Activated CD4-positive, alpha-beta memory T cell treated with anti-CD3 and anti-CD28 coated beads for 36 hours (primary cell): Measurements from ENCODE around the gene GRIN3B. TPM values are rescaled to one million over a fixed set of nuclear protein-coding genes. Genes with fewer than 3 reads are reported as not detected.
"Not testable (repeated sequence)": the region's sequence is repeated elsewhere in the genome, so short reads cannot be mapped to it uniquely, and the experiment has no call there.

ENCODE experiments used
- CTCF ChIA-PET: fragments of 350-600 bp; sonication (Branson Sonifier 250); formaldehyde crosslinking; loops from one replicate; lab custom pipeline; 2021; ENCODE audit warnings: antibody characterized with exemption, inconsistent platforms; lab: Charles Lee
- POLR2A ChIA-PET: fragments of 350-600 bp; sonication (Branson Sonifier 250); formaldehyde crosslinking; loops from one replicate; lab custom pipeline; 2021; ENCODE audit warnings: antibody characterized with exemption; lab: Charles Lee
- DNase-seq: peaks from one replicate; pipeline ENCODE4 v3.0.0-alpha.2; 2020
- H3K27ac Mint-ChIP-seq: one replicate; pipeline ENCODE4 v1.8.0; 2021; ENCODE audit warnings: mixed read lengths
- H3K27me3 Mint-ChIP-seq: one replicate; pipeline ENCODE4 v1.8.0; 2021; ENCODE audit warnings: mixed read lengths
- H3K36me3 Mint-ChIP-seq: one replicate; pipeline ENCODE4 v1.8.0; 2021; ENCODE audit warnings: mixed read lengths
- H3K4me1 Mint-ChIP-seq: one replicate; pipeline ENCODE4 v1.8.0; 2021; ENCODE audit warnings: low read depth, mixed read lengths
- H3K4me3 Mint-ChIP-seq: one replicate; pipeline ENCODE4 v1.8.0; 2021; ENCODE audit warnings: mild to moderate bottlenecking, mixed read lengths
- H3K9me3 Mint-ChIP-seq: one replicate; pipeline ENCODE4 v1.8.0; 2021; ENCODE audit warnings: mixed read lengths
- intact Hi-C: fragments of 100-400 bp; cut with micrococcal nuclease; formaldehyde crosslinking; loops from one replicate; pipeline ENCODE4 v1.15.1; 2023
- total RNA-seq, 2 experiments: library from RNA; stranded (reverse); gene quantifications; one replicate each; pipeline ENCODE4 v1.2.3, GENCODE V29; 2021

GRIN3B gene
- total RNA-seq, 2 experiments from 2014 or later = not detected

- peaks cover 9% of the 10 kb centered on the region for H3K36me3 Mint-ChIP-seq
- peaks cover 3% of the 10 kb centered on the region for H3K27me3 Mint-ChIP-seq
- peak overlapping the region; percentile 95 for H3K4me3 Mint-ChIP-seq
- POLR2A ChIA-PET = interaction anchor here (0.6 to 1.6 kb wide), 5 partner anchors 19 to 83 kb away, joined by 3 to 8 read pairs (median 5); partner anchors contain the start of genes ABCA7 and WDR18
- intact Hi-C loops = loop anchor here (2.0 to 5.0 kb wide), 4 partner anchors 19 to 222 kb away; partner anchors contain the start of genes ABCA7, ATP5F1D and GRIN3B
- CTCF ChIA-PET = interaction anchor here (1.2 to 1.4 kb wide), 3 partner anchors 36 to 246 kb away, joined by 5 read pairs; partner anchors contain the start of gene WDR18
- H3K4me1 Mint-ChIP-seq = peaks cover 46% of the 10 kb centered on the region
- H3K27ac Mint-ChIP-seq = peak overlapping the region; percentile 86
- H3K9me3 Mint-ChIP-seq = no peaks in the 10 kb centered on the region
- DNase-seq = peak; percentile 38
Measured at GRCh38 chr19:1019980-1020867, 20.0 kb downstream of the GRIN3B start.

GRCh38 chr19:1020868-1021425 lies 20.7 kb downstream of the GRIN3B start, which contains the start of gene TMEM259:
TSS of gene TMEM259 (minus strand) at chr19:1021123. CDS start at chr19:1020996, 127 bp downstream.
- Mint-ChIP-seq H3K36me3 (peaks cover 9% of the 10 kb centered on the region), H3K27ac (peak within 1 kb of the TSS; percentile 99), H3K9me3 (no peaks in the 10 kb centered on the region), H3K27me3 (peaks cover 3% of the 10 kb centered on the region), H3K4me3 (peak within 1 kb of the TSS; percentile 95), H3K4me1 (peaks cover 43% of the 10 kb centered on the region)
- intact Hi-C loops = loop anchor here (1.0 to 5.0 kb wide), 8 partner anchors 20 to 224 kb away; partner anchors contain the start of genes ABCA7, ATP5F1D, GPX4 and GRIN3B
- ChIA-PET POLR2A (interaction anchor here (0.9 to 1.9 kb wide), 11 partner anchors 9 to 248 kb away, joined by 3 to 9 read pairs (median 5); partner anchors contain the start of genes ABCA7, CIRBP, GPX4 and WDR18), CTCF (interaction anchor here (1.0 to 2.0 kb wide), 5 partner anchors 19 to 246 kb away, joined by 3 to 6 read pairs (median 5); partner anchors contain the start of genes ABCA7 and ARHGAP45)
- DNase-seq = peak; percentile 98

- POLR2A ChIA-PET, H3K27me3 Mint-ChIP-seq, DNase-seq, CTCF ChIA-PET, H3K9me3 Mint-ChIP-seq, H3K27ac Mint-ChIP-seq: not testable (repeated sequence)
- Mint-ChIP-seq H3K36me3 (peaks cover 11% of the 10 kb centered on the region), H3K4me1 (peaks cover 24% of the 10 kb centered on the region), H3K4me3 (peak overlapping the region; percentile 26)
- intact Hi-C loops = loop anchor here (5.0 kb wide), 1 partner anchor 218 kb away; the partner anchor contains the start of gene ATP5F1D
Measured at GRCh38 chr19:1023883-1024188, 23.6 kb downstream of the GRIN3B start.

GRCh38 chr19:1025080-1025479 lies 24.9 kb downstream of the GRIN3B start:
- intact Hi-C loops, POLR2A ChIA-PET, H3K27me3 Mint-ChIP-seq, H3K9me3 Mint-ChIP-seq, H3K4me3 Mint-ChIP-seq: not testable (repeated sequence)
- H3K4me1 Mint-ChIP-seq = peaks cover 23% of the 10 kb centered on the region
- peaks cover 12% of the 10 kb centered on the region for H3K36me3 Mint-ChIP-seq
- DNase-seq = peak; percentile 70
- H3K27ac Mint-ChIP-seq = peak overlapping the region; percentile 47
- CTCF ChIA-PET = interaction anchor here (0.6 kb wide), 1 partner anchor 24 kb away, joined by 3 read pairs; no protein-coding TSS in a partner anchor

GRCh38 chr19:1025960-1026782 lies 26.0 kb downstream of the GRIN3B start, which contains the start of gene CNN2:
TSS of gene CNN2 (plus strand) at chr19:1026608. CDS start at chr19:1026662, 54 bp downstream.
- ChIA-PET POLR2A (interaction anchor here (0.6 to 5.4 kb wide), 4 partner anchors 12 to 243 kb away, joined by 3 to 23 read pairs (median 5); partner anchors contain the start of genes ABCA7, ARHGAP45 and CIRBP), CTCF (interaction anchor here (0.9 to 2.1 kb wide), 4 partner anchors 12 to 218 kb away, joined by 3 to 8 read pairs (median 4); partner anchors contain the start of gene ARHGAP45)
- DNase-seq = peak; percentile 79
- Mint-ChIP-seq H3K27ac (peak within 1 kb of the TSS; percentile 86), H3K36me3 (peaks cover 14% of the 10 kb centered on the region), H3K4me3 (peak within 1 kb of the TSS; percentile 92), H3K27me3 (peaks cover 2% of the 10 kb centered on the region), H3K4me1 (peaks cover 32% of the 10 kb centered on the region), H3K9me3 (no peaks in the 10 kb centered on the region)
- intact Hi-C loops = no loop called here

GRCh38 chr19:1026783-1027649 lies 26.8 kb downstream of the GRIN3B start:
- intact Hi-C loops = no loop called here
- Mint-ChIP-seq H3K4me3 (peak overlapping the region; percentile 92), H3K27ac (peak overlapping the region; percentile 86), H3K9me3 (no peaks in the 10 kb centered on the region), H3K4me1 (peaks cover 25% of the 10 kb centered on the region), H3K36me3 (peaks cover 13% of the 10 kb centered on the region), H3K27me3 (no peaks in the 10 kb centered on the region)
- ChIA-PET POLR2A (interaction anchor here (0.6 to 5.4 kb wide), 7 partner anchors 12 to 107 kb away, joined by 3 to 23 read pairs (median 3); partner anchors contain the start of genes ABCA7 and ARHGAP45), CTCF (interaction anchor here (0.8 to 2.1 kb wide), 4 partner anchors 37 to 239 kb away, joined by 3 to 8 read pairs (median 4); partner anchors contain the start of gene ARHGAP45)
- DNase-seq = peak; percentile 44

- Mint-ChIP-seq H3K36me3 (peaks cover 20% of the 10 kb centered on the region), H3K4me3 (peak overlapping the region; percentile 92), H3K27me3 (no peaks in the 10 kb centered on the region), H3K4me1 (peaks cover 25% of the 10 kb centered on the region), H3K27ac (peak overlapping the region; percentile 86), H3K9me3 (no peaks in the 10 kb centered on the region)
- intact Hi-C loops = no loop called here
- DNase-seq = no peak
- ChIA-PET CTCF (interaction anchor here (0.8 to 2.1 kb wide), 4 partner anchors 9 to 239 kb away, joined by 3 to 8 read pairs (median 7); partner anchors contain the start of gene ARHGAP45), POLR2A (interaction anchor here (0.8 to 5.4 kb wide), 9 partner anchors 11 to 106 kb away, joined by 3 to 23 read pairs (median 4); partner anchors contain the start of genes ABCA7 and ARHGAP45)
Measured at GRCh38 chr19:1027650-1028061, 27.4 kb downstream of the GRIN3B start.

GRCh38 chr19:1028062-1028926 lies 28.1 kb downstream of the GRIN3B start:
- DNase-seq = peak; percentile 74
- H3K4me1 Mint-ChIP-seq = peaks cover 27% of the 10 kb centered on the region
- no peaks in the 10 kb centered on the region for H3K27me3 Mint-ChIP-seq
- ChIA-PET POLR2A (interaction anchor here (0.7 to 5.4 kb wide), 8 partner anchors 10 to 105 kb away, joined by 3 to 23 read pairs (median 4); partner anchors contain the start of gene ABCA7), CTCF (interaction anchor here (0.8 to 2.1 kb wide), 5 partner anchors 8 to 238 kb away, joined by 3 to 7 read pairs (median 4); no protein-coding TSS in a partner anchor)
- peak overlapping the region; percentile 81 for H3K27ac Mint-ChIP-seq
- H3K36me3 Mint-ChIP-seq = peaks cover 23% of the 10 kb centered on the region
- no peaks in the 10 kb centered on the region for H3K9me3 Mint-ChIP-seq
- peak overlapping the region; percentile 92 for H3K4me3 Mint-ChIP-seq
- intact Hi-C loops = no loop called here

- no peak for DNase-seq
- CTCF ChIA-PET = interaction anchor here (1.1 kb wide), 1 partner anchor 212 kb away, joined by 3 read pairs; no protein-coding TSS in a partner anchor
- Mint-ChIP-seq H3K36me3 (peaks cover 37% of the 10 kb centered on the region), H3K27me3 (no peaks in the 10 kb centered on the region), H3K4me1 (peaks cover 27% of the 10 kb centered on the region), H3K27ac (no peak overlapping the region), H3K4me3 (no peak overlapping the region), H3K9me3 (no peaks in the 10 kb centered on the region)
- intact Hi-C loops = no loop called here
- POLR2A ChIA-PET = interaction anchor here (0.7 kb wide), 1 partner anchor 42 kb away, joined by 3 read pairs; no protein-coding TSS in a partner anchor
Measured at GRCh38 chr19:1032264-1032867, 32.1 kb downstream of the GRIN3B start.
